Loucy (cell line): ENCODE results near the gene FJX1.

Experiments
- H2AFZ ChIP-seq: fragments of 200-600 bp; sonication (generic); 2 replicates; pipeline ENCODE4 v1.6.0; 2016; ENCODE audit warnings: antibody characterized with exemption, mild to moderate bottlenecking, low read length, moderate library complexity
- H3F3A ChIP-seq: fragments of 200-600 bp; 2 replicates; pipeline ENCODE4 v1.6.0; 2016; ENCODE audit warnings: antibody characterized with exemption, low read depth, mild to moderate bottlenecking
- H3K27me3 ChIP-seq: fragments of 200-600 bp; sonication (generic); 2 replicates; pipeline ENCODE4 v1.6.1; 2014; ENCODE audit warnings: low read length, mild to moderate bottlenecking; ENCODE audit not compliant: insufficient read depth, poor library complexity, severe bottlenecking
- H3K36me3 ChIP-seq: fragments of 200-600 bp; sonication (generic); 2 replicates; pipeline ENCODE4 v1.6.1; 2016; ENCODE audit warnings: low read length; ENCODE audit not compliant: insufficient read depth
- H3K4me1 ChIP-seq: fragments of 200-600 bp; sonication (generic); 2 replicates; pipeline ENCODE4 v1.5.1; 2014; ENCODE audit warnings: low read length, mild to moderate bottlenecking; ENCODE audit not compliant: insufficient read depth, poor library complexity, severe bottlenecking
- H3K4me2 ChIP-seq: fragments of 200-600 bp; sonication (generic); 2 replicates; pipeline ENCODE4 v1.6.0; 2014; ENCODE audit warnings: antibody characterized with exemption, low read length, low read depth, mild to moderate bottlenecking; ENCODE audit not compliant: poor library complexity, severe bottlenecking
- H3K4me3 ChIP-seq: fragments of 200-600 bp; sonication (generic); 2 replicates; pipeline ENCODE4 v1.5.1; 2014; ENCODE audit warnings: low read length, mild to moderate bottlenecking, mixed read lengths; ENCODE audit not compliant: poor library complexity, severe bottlenecking
- H3K79me2 ChIP-seq: fragments of 200-600 bp; sonication (generic); 2 replicates; pipeline ENCODE4 v1.6.1; 2014; ENCODE audit warnings: low read length; ENCODE audit not compliant: insufficient read depth
- H3K9ac ChIP-seq: fragments of 200-600 bp; sonication (generic); 2 replicates; pipeline ENCODE4 v1.6.0; 2014; ENCODE audit warnings: mild to moderate bottlenecking, low read depth, low read length, moderate library complexity; ENCODE audit not compliant: poor library complexity, severe bottlenecking
- H3K9me2 ChIP-seq: fragments of 200-600 bp; sonication (generic); replicated peaks from 2 replicates; pipeline ENCODE4 v1.6.1; 2016; ENCODE audit warnings: low read depth, low read length, mixed read lengths
- H3K9me3 ChIP-seq: fragments of 200-600 bp; sonication (generic); 2 replicates; pipeline ENCODE4 v1.6.1; 2014; ENCODE audit warnings: mild to moderate bottlenecking, antibody characterized with exemption, low read length, low read depth; ENCODE audit not compliant: insufficient read depth
- H4K20me1 ChIP-seq: fragments of 200-600 bp; sonication (generic); 2 replicates; pipeline ENCODE4 v1.6.0; 2014; ENCODE audit warnings: antibody characterized with exemption, low read length, mild to moderate bottlenecking; ENCODE audit not compliant: insufficient read depth, poor library complexity, severe bottlenecking
- CTCF ChIP-seq: fragments of 200-600 bp; sonication (generic); conservative IDR thresholded peaks from 2 replicates; pipeline ENCODE4 v1.5.1; 2014; ENCODE audit warnings: mild to moderate bottlenecking, antibody characterized with exemption, low read length
- EZH2phosphoT487 ChIP-seq: fragments of 200-600 bp; IDR thresholded peaks from 2 replicates; pipeline ENCODE4 v1.6.1; 2018; ENCODE audit warnings: antibody characterized with exemption, mild to moderate bottlenecking, moderate library complexity, borderline replicate concordance

Gene FJX1

GRCh38 chr11:35615921-35616900 lies 2.0 kb upstream of the FJX1 start:
- Histone ChIP-seq H3K9me2 (no peaks in the 10 kb centered on the region), H3K9ac (no peak overlapping the region), H4K20me1 (no peaks in the 10 kb centered on the region), H3F3A (0 out of 2 replicates have a peak, but pooled peaks cover under 1% of the 10 kb centered on the region), H3K79me2 (no peaks in the 10 kb centered on the region), H3K4me3 (no peak overlapping the region), H3K4me2 (no peak overlapping the region), H2AFZ (no peak overlapping the region), H3K4me1 (peaks cover 8% of the 10 kb centered on the region), H3K36me3 (no peaks in the 10 kb centered on the region), H3K9me3 (no peaks in the 10 kb centered on the region), H3K27me3 (peaks cover 10% of the 10 kb centered on the region)
- TF ChIP-seq CTCF, result peak; percentile 95
- TF ChIP-seq EZH2phosphoT487, result no peak

GRCh38 chr11:35617316-35617686 lies 959 bp upstream of the FJX1 start:
- Histone ChIP-seq H3K9me2 (no peaks in the 10 kb centered on the region), H3K27me3 (peaks cover 10% of the 10 kb centered on the region), H4K20me1 (no peaks in the 10 kb centered on the region), H2AFZ (no peak overlapping the region), H3K4me2 (peak overlapping the region; percentile 52), H3K9me3 (no peaks in the 10 kb centered on the region), H3K4me3 (no peak overlapping the region), H3K36me3 (no peaks in the 10 kb centered on the region), H3K79me2 (no peaks in the 10 kb centered on the region), H3K4me1 (peaks cover 13% of the 10 kb centered on the region), H3F3A (0 out of 2 replicates have a peak, but pooled peaks cover 2% of the 10 kb centered on the region), H3K9ac (no peak overlapping the region)
- TF ChIP-seq EZH2phosphoT487, result no peak
- TF ChIP-seq CTCF, result no peak

GRCh38 chr11:35618497-35619115 lies 346 bp downstream of the FJX1 start:
- Histone ChIP-seq H3K36me3 (no peaks in the 10 kb centered on the region), H4K20me1 (no peaks in the 10 kb centered on the region), H2AFZ (no peak overlapping the region), H3K27me3 (peaks cover 10% of the 10 kb centered on the region), H3K4me2 (peak overlapping the region; percentile 52), H3F3A (0 out of 2 replicates have a peak, but pooled peaks cover 2% of the 10 kb centered on the region), H3K9me2 (no peaks in the 10 kb centered on the region), H3K9me3 (no peaks in the 10 kb centered on the region), H3K79me2 (no peaks in the 10 kb centered on the region), H3K4me3 (peak overlapping the region; percentile 60), H3K4me1 (peaks cover 13% of the 10 kb centered on the region), H3K9ac (no peak overlapping the region)
- no peak for TF ChIP-seq EZH2phosphoT487
- no peak for TF ChIP-seq CTCF
